C4-2B (cell line): ENCODE results near the gene DNAJB5.

Experiments
- ZFX ChIP-seq: fragments of 450-650 bp; IDR thresholded peaks from 2 replicates; pipeline ENCODE4 v1.6.1; 2017
- TF ChIP-seq, protein P1 (sequence below): fragments of 450-650 bp; conservative IDR thresholded peaks from 2 replicates; pipeline ENCODE4 v1.5.1; 2017; ENCODE audit warnings: mild to moderate bottlenecking

- TF ChIP-seq, protein P1, sequence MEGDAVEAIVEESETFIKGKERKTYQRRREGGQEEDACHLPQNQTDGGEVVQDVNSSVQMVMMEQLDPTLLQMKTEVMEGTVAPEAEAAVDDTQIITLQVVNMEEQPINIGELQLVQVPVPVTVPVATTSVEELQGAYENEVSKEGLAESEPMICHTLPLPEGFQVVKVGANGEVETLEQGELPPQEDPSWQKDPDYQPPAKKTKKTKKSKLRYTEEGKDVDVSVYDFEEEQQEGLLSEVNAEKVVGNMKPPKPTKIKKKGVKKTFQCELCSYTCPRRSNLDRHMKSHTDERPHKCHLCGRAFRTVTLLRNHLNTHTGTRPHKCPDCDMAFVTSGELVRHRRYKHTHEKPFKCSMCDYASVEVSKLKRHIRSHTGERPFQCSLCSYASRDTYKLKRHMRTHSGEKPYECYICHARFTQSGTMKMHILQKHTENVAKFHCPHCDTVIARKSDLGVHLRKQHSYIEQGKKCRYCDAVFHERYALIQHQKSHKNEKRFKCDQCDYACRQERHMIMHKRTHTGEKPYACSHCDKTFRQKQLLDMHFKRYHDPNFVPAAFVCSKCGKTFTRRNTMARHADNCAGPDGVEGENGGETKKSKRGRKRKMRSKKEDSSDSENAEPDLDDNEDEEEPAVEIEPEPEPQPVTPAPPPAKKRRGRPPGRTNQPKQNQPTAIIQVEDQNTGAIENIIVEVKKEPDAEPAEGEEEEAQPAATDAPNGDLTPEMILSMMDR = no peak
- TF ChIP-seq ZFX = no peak
Observed at GRCh38 chr9:35029241-35029640, 39.7 kb downstream of the DNAJB5 start.
